Sigmoid colon (tissue), 3 donors: ENCODE measurements around the gene FZR1.

Experiments used
- CTCF ChIP-seq, 4 experiments: fragments of 450-650 bp in 3 of 4; fragments of 200-600 bp in 1 of 4; IDR thresholded peaks; one replicate each; pipeline ENCODE4 v1.5.1; 2016 to 2019; ENCODE audit warnings: antibody characterized with exemption in 4 of 4, mild to moderate bottlenecking in 3 of 4, moderate library complexity in 2 of 4
- POLR2A ChIP-seq, 2 donors: fragments of 450-650 bp; IDR thresholded peaks; one replicate each; pipeline ENCODE4 v1.6.1; 2016; ENCODE audit warnings: antibody characterized with exemption in 2 of 2, mild to moderate bottlenecking in 2 of 2, moderate library complexity in 2 of 2

GRCh38 chr19:3535563-3535965 lies 29.5 kb downstream of the FZR1 start:
- TF ChIP-seq CTCF (IDR thresholded peaks at IDR 0.05) (no peak), POLR2A (IDR thresholded peaks at IDR 0.05) (no peak)
